PC-3 (cell line): ENCODE data around the gene SLC22A5.

ENCODE experiments used
- EZH2phosphoT487 ChIP-seq: fragments of 300-600 bp; sonication (generic); IDR thresholded peaks from 2 replicates; pipeline ENCODE4 v1.6.1; 2018; ENCODE audit warnings: mild to moderate bottlenecking, antibody characterized with exemption, low read length, borderline replicate concordance
- TF ChIP-seq, protein P1 (sequence below): fragments of 300-600 bp; sonication (generic); conservative IDR thresholded peaks from 2 replicates; pipeline ENCODE4 v1.5.1; 2017; ENCODE audit warnings: antibody characterized with exemption, low read depth, mild to moderate bottlenecking, low read length

DNA sequence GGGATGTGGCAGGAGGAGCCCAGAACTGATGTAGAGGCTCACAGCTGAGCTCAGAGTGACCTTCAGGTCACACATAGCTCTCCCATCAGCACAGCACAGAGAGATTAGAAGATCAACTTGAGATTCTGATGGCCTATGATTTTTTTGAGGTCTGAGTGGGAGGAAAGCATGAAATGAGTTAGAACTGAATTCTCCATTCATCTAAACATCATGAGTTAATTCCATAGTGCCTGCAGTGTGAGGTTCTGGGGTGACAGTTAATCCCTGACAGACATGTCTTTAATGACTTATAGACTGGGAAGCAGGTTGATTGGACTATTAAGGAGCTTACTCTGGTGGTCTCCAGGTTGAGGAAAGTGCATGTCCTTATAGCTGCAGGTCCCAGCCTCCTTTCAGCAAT is 22.4 kb downstream of the SLC22A5 start:
- TF ChIP-seq, protein P1, sequence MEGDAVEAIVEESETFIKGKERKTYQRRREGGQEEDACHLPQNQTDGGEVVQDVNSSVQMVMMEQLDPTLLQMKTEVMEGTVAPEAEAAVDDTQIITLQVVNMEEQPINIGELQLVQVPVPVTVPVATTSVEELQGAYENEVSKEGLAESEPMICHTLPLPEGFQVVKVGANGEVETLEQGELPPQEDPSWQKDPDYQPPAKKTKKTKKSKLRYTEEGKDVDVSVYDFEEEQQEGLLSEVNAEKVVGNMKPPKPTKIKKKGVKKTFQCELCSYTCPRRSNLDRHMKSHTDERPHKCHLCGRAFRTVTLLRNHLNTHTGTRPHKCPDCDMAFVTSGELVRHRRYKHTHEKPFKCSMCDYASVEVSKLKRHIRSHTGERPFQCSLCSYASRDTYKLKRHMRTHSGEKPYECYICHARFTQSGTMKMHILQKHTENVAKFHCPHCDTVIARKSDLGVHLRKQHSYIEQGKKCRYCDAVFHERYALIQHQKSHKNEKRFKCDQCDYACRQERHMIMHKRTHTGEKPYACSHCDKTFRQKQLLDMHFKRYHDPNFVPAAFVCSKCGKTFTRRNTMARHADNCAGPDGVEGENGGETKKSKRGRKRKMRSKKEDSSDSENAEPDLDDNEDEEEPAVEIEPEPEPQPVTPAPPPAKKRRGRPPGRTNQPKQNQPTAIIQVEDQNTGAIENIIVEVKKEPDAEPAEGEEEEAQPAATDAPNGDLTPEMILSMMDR: no peak
- no peak for TF ChIP-seq EZH2phosphoT487
